Stomach (tissue), 9 donors: ENCODE results near the gene PRKG1. TPM values are rescaled to one million over a fixed set of nuclear protein-coding genes. Genes with fewer than 3 reads are reported as not detected.

Experiments
- DNase-seq, 2 donors: peaks; one replicate each; pipeline versions ENCODE4 v3.0.0 to v3.0.0-alpha.2; 2013 to 2019
- H3K27ac ChIP-seq, 5 donors: fragments of 200-600 bp in 4 of 5; sonication (generic) in 4 of 5; one replicate each; pipeline ENCODE4 v1.5.1; 2013 to 2019; ENCODE audit warnings: mild to moderate bottlenecking in 1 of 5, moderate library complexity in 1 of 5
- H3K27me3 ChIP-seq, 3 donors: fragments of 200-600 bp; sonication (generic); one replicate each; pipeline ENCODE4 v1.5.1; 2017 to 2019; ENCODE audit warnings: mixed run types in 1 of 3
- H3K36me3 ChIP-seq, 4 donors: fragments of 200-600 bp; sonication (generic); 1 replicate in 3 of 4; 2 replicates in 1 of 4; pipeline ENCODE4 v1.5.1; 2016 to 2019
- H3K4me1 ChIP-seq, 4 donors: fragments of 200-600 bp; sonication (generic); one replicate each; pipeline ENCODE4 v1.5.1; 2016 to 2019
- H3K4me3 ChIP-seq, 4 donors: fragments of 200-600 bp; sonication (generic) in 3 of 4; one replicate each; pipeline ENCODE4 v1.5.1; 2016 to 2019; ENCODE audit warnings: mild to moderate bottlenecking in 1 of 4
- H3K9me3 ChIP-seq, 4 donors: fragments of 200-600 bp; sonication (generic); one replicate each; pipeline ENCODE4 v1.5.1; 2016 to 2019
- EP300 ChIP-seq: sonication (generic); formaldehyde crosslinking; IDR thresholded peaks from one replicate; pipeline ENCODE4 v1.6.1; 2017; ENCODE audit warnings: antibody characterized with exemption
- POLR2A ChIP-seq, 4 donors: fragments of 450-650 bp; IDR thresholded peaks; one replicate each; pipeline ENCODE4 v1.6.1; 2016; ENCODE audit warnings: antibody characterized with exemption in 4 of 4, control low read depth in 2 of 4, mild to moderate bottlenecking in 1 of 4, moderate library complexity in 1 of 4
- POLR2AphosphoS5 ChIP-seq, 3 donors: sonication (generic); formaldehyde crosslinking; IDR thresholded peaks; one replicate each; pipeline ENCODE4 v1.6.1; 2016; ENCODE audit warnings: antibody characterized with exemption in 3 of 3
- WGBS, 5 donors: extraction: QIAGEN DNeasy Blood & Tissue Kit in 3 of 5; methylation state at CpG; one replicate each; pipeline versions ENCODE4 v1.1.5 to v1.1.7; 2013 to 2018; 5-methylcytosine and 5-hydroxymethylcytosine counted together
- intact Hi-C: fragments of 100-400 bp; cut with DNase I; formaldehyde crosslinking; loops from one replicate; pipeline ENCODE4 v1.15.1; 2023; ENCODE audit warnings: low total_unique reads
- polyA plus RNA-seq, 3 donors: library from polyadenylated mRNA; stranded (reverse); fragments of 200-250 nt; gene quantifications; one replicate each; pipeline ENCODE4 v1.2.3, GENCODE V29; 2013
- total RNA-seq, 5 donors: library from RNA; depleted of rRNA; stranded (reverse); fragments of >200 nt; gene quantifications; one replicate each; pipeline versions ENCODE4 v1.1.0 to v1.2.3, GENCODE V29; 2014 to 2016
- TF ChIP-seq, protein P1 (sequence below), 7 experiments: fragments of 450-650 bp in 4 of 7; fragments of 200-600 bp in 3 of 7; sonication (generic) in 3 of 7; IDR thresholded peaks; one replicate each; pipeline ENCODE4 v1.5.1; 2016 to 2019; ENCODE audit warnings: antibody characterized with exemption in 7 of 7, control low read depth in 2 of 7, mild to moderate bottlenecking in 1 of 7
- donor health status: healthy with polysubstance abuse.
- donor health status: Bipolar disorder and iron deficiency.
- donor health status: healthy.

PRKG1 gene
- total and polyA plus RNA-seq, 8 donors, result 1.5 to 89.2 (median 14.3) TPM

DNA sequence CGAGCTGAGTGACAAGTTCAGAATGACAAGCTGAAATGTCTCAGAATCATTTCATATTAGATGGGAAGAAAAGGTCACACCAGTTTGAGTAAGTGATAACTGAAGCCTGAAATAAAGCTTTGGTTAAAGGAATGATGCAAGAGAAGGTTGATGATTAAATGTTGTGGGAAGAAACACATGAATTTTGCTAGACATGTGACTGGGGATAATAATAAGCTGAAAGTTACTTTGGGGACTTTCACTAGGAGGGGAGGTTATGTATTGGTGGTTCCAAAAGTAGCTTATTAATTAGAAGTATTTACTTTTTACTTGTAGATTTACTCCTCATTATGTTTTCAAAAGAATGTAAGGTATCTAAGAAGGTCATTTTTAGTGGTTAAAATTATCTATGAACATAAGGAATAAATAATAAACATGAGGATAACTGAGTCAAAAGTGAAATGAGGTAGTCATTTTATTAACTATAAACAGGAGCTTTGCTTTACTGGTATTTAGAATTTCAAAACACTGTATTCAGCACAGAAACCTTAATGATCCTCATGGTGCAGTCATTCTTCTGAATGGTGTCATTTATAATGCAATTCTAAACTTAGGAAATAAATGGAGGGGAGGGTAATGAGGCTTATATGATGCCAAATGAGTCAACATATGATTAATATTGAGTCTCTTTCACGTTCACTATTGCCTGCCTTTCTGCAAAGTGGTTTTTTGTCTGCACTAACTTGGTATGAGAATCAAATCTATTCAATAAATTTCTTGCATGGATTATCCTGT, 63.7 kb downstream of the PRKG1 start:
- peaks cover 0 to 4% (median 0%) of the 10 kb centered on the region in 4 donors for H3K4me1 ChIP-seq
- H3K9me3 ChIP-seq, result no peaks in the 10 kb centered on the region
- H3K36me3 ChIP-seq, result no peaks in the 10 kb centered on the region
- TF ChIP-seq, protein P1, sequence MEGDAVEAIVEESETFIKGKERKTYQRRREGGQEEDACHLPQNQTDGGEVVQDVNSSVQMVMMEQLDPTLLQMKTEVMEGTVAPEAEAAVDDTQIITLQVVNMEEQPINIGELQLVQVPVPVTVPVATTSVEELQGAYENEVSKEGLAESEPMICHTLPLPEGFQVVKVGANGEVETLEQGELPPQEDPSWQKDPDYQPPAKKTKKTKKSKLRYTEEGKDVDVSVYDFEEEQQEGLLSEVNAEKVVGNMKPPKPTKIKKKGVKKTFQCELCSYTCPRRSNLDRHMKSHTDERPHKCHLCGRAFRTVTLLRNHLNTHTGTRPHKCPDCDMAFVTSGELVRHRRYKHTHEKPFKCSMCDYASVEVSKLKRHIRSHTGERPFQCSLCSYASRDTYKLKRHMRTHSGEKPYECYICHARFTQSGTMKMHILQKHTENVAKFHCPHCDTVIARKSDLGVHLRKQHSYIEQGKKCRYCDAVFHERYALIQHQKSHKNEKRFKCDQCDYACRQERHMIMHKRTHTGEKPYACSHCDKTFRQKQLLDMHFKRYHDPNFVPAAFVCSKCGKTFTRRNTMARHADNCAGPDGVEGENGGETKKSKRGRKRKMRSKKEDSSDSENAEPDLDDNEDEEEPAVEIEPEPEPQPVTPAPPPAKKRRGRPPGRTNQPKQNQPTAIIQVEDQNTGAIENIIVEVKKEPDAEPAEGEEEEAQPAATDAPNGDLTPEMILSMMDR (IDR thresholded peaks at IDR 0.05), result no peak
- TF ChIP-seq POLR2AphosphoS5 (IDR thresholded peaks at IDR 0.05), result no peak
- no peak for TF ChIP-seq EP300
- no peak for TF ChIP-seq POLR2A (IDR thresholded peaks at IDR 0.05)
- 59 to 73% (median 71%) methylated on average over 2 of the region's 2 CpGs for WGBS, 5 donors
- DNase-seq, result no peak
- intact Hi-C loops, result no loop called here
- H3K27ac ChIP-seq, result peak overlapping the region in 1 of 5 donors; percentile 3
- no peaks in the 10 kb centered on the region for H3K27me3 ChIP-seq
- no peak overlapping the region for H3K4me3 ChIP-seq

DNA sequence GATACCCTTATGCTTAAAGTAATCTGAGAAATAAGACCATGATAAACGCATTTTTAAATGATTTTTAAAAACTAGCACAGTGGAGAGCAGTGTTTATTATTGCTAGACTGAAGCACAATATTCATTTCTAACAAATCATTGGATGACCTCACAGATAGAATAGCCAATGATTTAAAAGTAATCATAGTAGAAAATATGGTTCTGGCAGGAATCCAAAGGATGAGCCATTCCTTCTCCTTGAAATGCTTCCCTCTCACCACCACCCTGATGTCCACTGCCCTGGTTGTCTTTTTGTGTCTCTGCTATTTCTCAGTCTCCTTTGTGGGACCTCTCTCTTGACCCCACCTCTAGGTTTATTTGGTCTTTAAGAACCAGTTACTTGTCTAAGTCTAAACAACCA, 64.9 kb downstream of the PRKG1 start:
- no peaks in the 10 kb centered on the region for H3K36me3 ChIP-seq
- H3K27me3 ChIP-seq, result no peaks in the 10 kb centered on the region
- no peak for DNase-seq
- no peak for TF ChIP-seq POLR2AphosphoS5 (IDR thresholded peaks at IDR 0.05)
- TF ChIP-seq, protein P1 (IDR thresholded peaks at IDR 0.05), result no peak
- TF ChIP-seq POLR2A (IDR thresholded peaks at IDR 0.05), result no peak
- no peak for TF ChIP-seq EP300
- no peak overlapping the region for H3K27ac ChIP-seq
- H3K4me1 ChIP-seq, result peaks cover 0 to 4% (median 0%) of the 10 kb centered on the region in 4 donors
- no peak overlapping the region for H3K4me3 ChIP-seq
- 81 to 100% (median 88%) methylated on average over 1 of the region's 1 CpG for WGBS, 5 donors
- no peaks in the 10 kb centered on the region for H3K9me3 ChIP-seq
- intact Hi-C loops, result no loop called here

DNA sequence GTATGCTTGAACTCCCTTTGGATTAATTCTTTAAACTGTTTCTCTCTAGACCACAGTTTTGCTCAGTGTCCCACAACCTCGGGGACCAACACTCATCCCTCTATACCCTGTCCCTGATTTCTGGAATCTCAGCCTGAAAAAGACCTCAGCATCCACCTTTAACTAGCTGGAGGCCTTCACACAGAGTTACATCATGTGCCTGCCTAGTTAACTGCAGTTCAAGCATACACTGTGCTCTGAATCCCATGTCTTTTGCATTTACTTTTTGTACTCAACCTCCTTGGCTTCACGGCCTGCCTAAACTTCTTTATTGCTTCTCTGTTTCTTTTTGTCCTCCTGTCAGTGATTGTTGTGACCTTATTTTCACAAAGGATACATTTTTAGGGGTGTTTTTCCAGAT, 66.7 kb downstream of the PRKG1 start:
- intact Hi-C loops, result no loop called here

DNA sequence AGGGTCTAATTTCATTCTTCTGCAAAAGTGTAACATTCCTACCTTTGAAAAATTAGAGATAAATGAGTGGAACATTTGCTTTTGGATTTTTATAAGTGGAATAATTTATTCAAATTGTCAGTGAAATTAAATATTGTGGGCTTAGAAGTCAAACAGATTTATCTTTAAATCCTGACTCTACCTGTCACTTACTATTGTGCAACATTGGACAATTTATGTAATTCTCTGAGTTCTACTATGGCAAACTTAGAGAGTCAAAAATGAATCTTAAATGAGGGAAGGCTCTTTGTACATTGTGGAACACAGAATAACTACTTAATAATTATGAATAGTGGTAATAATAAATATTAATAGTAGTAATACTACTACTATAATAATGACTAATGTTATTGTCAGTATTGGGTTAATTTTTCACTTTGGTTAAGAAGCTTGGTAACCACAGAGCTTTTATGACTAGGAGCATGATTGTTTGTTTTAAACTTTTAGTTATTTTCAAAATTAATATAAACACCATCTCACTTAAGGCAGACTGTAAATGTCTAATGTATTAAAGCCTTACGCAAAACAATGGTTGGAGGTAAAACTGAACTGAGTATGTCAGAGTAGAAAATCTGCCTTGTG, 70.0 kb downstream of the PRKG1 start:
- no peak for DNase-seq
- Histone ChIP-seq H3K4me3 (no peak overlapping the region), H3K27ac (no peak overlapping the region), H3K36me3 (no peaks in the 10 kb centered on the region), H3K27me3 (no peaks in the 10 kb centered on the region), H3K4me1 (peaks cover 0 to 4% (median 0%) of the 10 kb centered on the region in 4 donors), H3K9me3 (no peaks in the 10 kb centered on the region)
- intact Hi-C loops, result no loop called here
- TF ChIP-seq POLR2A (IDR thresholded peaks at IDR 0.05) (no peak), EP300 (no peak), POLR2AphosphoS5 (IDR thresholded peaks at IDR 0.05) (no peak)
- TF ChIP-seq, protein P1 (IDR thresholded peaks at IDR 0.05), result no peak
- WGBS, 5 donors, result 91 to 95% (median 92%) methylated on average over 1 of the region's 1 CpG

More for the DNA sequence above, 66.7 kb downstream of the PRKG1 start:
- H3K36me3 ChIP-seq, result no peaks in the 10 kb centered on the region
- 59 to 83% (median 74%) methylated on average over 2 of the region's 2 CpGs for WGBS, 5 donors
- DNase-seq, result no peak
- H3K27me3 ChIP-seq, result no peaks in the 10 kb centered on the region
- TF ChIP-seq POLR2AphosphoS5 (IDR thresholded peaks at IDR 0.05) (no peak), EP300 (no peak), POLR2A (IDR thresholded peaks at IDR 0.05) (no peak)
- TF ChIP-seq, protein P1 (IDR thresholded peaks at IDR 0.05), result no peak
- H3K9me3 ChIP-seq, result no peaks in the 10 kb centered on the region
- no peak overlapping the region for H3K27ac ChIP-seq
- H3K4me1 ChIP-seq, result peaks cover 0 to 4% (median 0%) of the 10 kb centered on the region in 4 donors
- no peak overlapping the region for H3K4me3 ChIP-seq
